ENCODE data around the gene EMC9. TPM values are rescaled to one million over a fixed set of nuclear protein-coding genes. Genes with fewer than 3 reads are reported as not detected.
A peak's percentile ranks its signal among the peaks of the same experiment; 100 is the strongest.

The EMC9 gene
- total and polyA plus RNA-seq, 8 donors = 13.5 to 24.3 (median 22.5) TPM

DNA sequence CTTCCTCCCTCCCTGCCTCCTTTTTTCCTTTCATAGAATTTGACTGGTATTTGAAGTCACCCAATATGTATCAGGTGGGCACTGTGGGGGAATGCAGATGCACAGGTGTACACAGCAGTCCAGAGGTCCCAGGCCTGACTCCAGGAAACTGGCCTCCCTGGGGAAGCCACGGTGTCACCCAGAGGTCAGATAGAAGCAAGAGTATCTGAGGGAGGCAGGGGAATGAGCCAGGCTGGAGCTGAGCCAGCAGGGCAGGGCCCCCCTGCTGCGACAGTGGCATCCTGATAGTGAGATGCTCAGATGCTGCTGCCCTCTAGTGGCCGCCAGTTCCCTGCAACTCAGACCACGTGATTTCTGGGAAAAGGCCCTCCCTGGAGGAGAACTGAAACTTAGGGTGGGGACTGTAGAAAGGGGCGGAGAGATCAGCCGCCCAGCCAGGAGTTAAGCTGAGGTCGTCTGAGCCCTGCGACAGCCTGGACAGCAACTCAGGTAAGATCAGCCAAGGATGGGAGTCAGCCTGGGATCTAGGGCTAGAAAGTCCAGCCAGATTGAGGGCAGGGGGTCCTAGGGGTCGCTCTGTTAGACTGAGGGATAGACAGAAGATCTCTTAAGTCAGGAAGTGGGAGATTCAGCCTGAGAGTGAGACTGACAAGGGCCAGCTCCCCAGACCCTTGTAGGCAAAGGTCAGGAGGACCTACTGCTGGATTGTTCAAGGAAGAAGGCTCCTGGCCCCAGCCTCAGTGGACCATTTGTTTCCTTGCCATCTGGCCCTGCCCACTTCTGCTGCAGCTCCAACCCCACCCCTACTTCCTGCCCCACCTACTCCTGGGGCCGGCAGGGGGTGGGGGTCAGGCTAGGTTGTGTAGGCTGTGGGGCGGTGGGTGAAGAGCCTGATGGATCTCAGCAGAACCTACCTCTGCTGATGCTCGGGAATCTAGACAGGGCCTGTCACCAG is 19.7 kb upstream of the EMC9 start, which contains the start of gene IRF9:
IRF9 (plus strand) TSS at position 416 of the 955 bp plus-strand sequence. CDS start 880 bp downstream, outside the sequence.
- Histone ChIP-seq H3K27ac (peak within 1 kb of the TSS; percentile 93 to 96), H3K27me3 (no peaks in the 10 kb centered on the region), H3K4me3 (peak within 1 kb of the TSS; percentile 80 to 87), H3K9me3 (no peaks in the 10 kb centered on the region), H3K36me3 (peaks cover 0 to 86% of the 10 kb centered on the region in 2 donors), H3K4me1 (peaks cover 14 to 51% of the 10 kb centered on the region in 2 donors)
- TF ChIP-seq, protein P1, sequence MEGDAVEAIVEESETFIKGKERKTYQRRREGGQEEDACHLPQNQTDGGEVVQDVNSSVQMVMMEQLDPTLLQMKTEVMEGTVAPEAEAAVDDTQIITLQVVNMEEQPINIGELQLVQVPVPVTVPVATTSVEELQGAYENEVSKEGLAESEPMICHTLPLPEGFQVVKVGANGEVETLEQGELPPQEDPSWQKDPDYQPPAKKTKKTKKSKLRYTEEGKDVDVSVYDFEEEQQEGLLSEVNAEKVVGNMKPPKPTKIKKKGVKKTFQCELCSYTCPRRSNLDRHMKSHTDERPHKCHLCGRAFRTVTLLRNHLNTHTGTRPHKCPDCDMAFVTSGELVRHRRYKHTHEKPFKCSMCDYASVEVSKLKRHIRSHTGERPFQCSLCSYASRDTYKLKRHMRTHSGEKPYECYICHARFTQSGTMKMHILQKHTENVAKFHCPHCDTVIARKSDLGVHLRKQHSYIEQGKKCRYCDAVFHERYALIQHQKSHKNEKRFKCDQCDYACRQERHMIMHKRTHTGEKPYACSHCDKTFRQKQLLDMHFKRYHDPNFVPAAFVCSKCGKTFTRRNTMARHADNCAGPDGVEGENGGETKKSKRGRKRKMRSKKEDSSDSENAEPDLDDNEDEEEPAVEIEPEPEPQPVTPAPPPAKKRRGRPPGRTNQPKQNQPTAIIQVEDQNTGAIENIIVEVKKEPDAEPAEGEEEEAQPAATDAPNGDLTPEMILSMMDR (IDR thresholded peaks at IDR 0.05) = peak; percentile 94 to 96
- ATAC-seq = peak; percentile 96
- intact Hi-C loops (cut with DNase I) = no loop called here
- peak; percentile 91 to 95 (median 94) for DNase-seq

DNA sequence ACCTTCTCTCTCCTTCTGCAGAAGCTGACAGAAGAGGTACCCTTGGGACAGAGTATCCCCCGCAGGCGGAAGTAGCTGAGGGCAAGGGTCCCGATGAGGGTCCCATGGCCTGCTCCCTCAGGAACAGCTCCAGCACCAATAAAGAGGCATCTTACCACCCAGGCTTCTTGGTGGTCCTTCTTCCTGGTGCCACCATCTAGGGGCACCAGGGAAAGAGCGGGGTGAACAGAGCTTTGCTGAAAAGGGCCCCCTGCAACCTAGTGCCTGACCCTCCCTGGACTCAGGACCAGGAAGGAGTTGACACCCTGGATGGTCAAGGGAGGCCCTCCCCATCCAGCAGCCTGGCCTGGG is 19.1 kb upstream of the EMC9 start:
- Histone ChIP-seq H3K27ac (peak overlapping the region; percentile 93 to 96), H3K36me3 (peaks cover 0 to 86% of the 10 kb centered on the region in 2 donors), H3K9me3 (no peaks in the 10 kb centered on the region), H3K27me3 (no peaks in the 10 kb centered on the region), H3K4me3 (no peak overlapping the region), H3K4me1 (peaks cover 14 to 45% of the 10 kb centered on the region in 2 donors)
- no peak for DNase-seq
- intact Hi-C loops (cut with DNase I) = no loop called here
- ATAC-seq = no peak
- TF ChIP-seq, protein P1 (IDR thresholded peaks at IDR 0.05) = no peak

DNA sequence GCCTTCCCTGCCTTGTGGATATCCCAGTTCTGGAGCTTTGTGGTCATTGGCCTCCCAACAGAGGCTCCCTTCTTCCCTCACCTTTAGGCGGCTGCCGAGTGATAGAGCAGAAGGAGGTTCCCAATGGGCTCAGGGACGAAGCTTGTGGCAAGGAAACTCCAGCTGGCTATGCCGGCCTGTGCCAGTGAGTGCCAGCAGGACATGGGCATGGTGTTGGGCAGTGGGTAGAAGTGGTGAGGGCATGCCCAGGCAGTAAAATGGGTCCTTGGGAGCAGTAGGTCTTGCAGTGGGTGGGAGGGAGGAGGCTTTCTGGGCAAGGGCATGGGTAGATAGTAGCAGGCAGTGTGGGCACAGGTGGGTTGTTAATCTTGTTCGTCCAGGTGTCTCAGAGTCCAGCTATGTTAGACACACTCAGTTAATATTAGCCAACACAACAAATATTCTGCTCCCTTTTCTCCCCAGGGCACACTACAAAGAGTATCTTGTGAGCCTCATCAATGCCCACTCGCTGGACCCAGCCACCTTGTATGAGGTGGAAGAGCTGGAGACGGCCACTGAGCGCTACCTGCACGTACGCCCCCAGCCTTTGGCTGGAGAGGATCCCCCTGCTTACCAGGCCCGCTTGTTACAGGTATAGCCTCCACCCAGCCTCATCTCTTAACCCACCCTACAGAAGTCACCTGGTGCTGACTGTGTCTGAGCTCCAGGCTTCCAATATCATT is 18.5 kb upstream of the EMC9 start:
- DNase-seq (peak in 1 of 4 donors; percentile 59), ATAC-seq (no peak)
- Histone ChIP-seq H3K4me1 (peaks cover 14 to 40% of the 10 kb centered on the region in 2 donors), H3K36me3 (peaks cover 0 to 86% of the 10 kb centered on the region in 2 donors), H3K27me3 (no peaks in the 10 kb centered on the region), H3K9me3 (no peaks in the 10 kb centered on the region), H3K27ac (peak overlapping the region in 1 of 2 donors; percentile 96), H3K4me3 (no peak overlapping the region)
- TF ChIP-seq, protein P1 (IDR thresholded peaks at IDR 0.05) = no peak
- intact Hi-C loops (cut with DNase I) = no loop called here

DNA sequence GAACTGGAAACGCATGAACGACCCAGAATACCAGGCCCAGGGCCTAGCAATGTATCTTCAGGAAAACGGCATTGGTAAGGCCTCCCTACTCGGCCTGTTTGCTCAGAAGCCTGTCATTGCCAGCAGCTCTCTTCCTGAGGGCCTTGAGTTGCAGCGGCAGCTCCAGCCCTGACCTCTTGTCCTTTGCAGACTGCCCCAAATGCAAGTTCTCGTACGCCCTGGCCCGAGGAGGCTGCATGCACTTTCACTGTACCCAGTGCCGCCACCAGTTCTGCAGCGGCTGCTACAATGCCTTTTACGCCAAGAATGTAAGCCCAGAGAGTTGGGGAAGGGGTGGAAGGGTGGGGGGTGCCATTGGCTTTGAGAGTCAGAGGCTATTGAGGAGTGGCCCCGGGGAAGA is 15.9 kb upstream of the EMC9 start:
- no peak for ATAC-seq

More for the DNA sequence above, 15.9 kb upstream of the EMC9 start:
- TF ChIP-seq, protein P1 (IDR thresholded peaks at IDR 0.05) = no peak
- Histone ChIP-seq H3K4me3 (no peak overlapping the region), H3K9me3 (no peaks in the 10 kb centered on the region), H3K27me3 (no peaks in the 10 kb centered on the region), H3K27ac (no peak overlapping the region), H3K4me1 (peaks cover 6 to 15% of the 10 kb centered on the region in 2 donors), H3K36me3 (peaks cover 0 to 86% of the 10 kb centered on the region in 2 donors)
- peak in 1 of 4 donors; percentile 51 for DNase-seq
- intact Hi-C loops (cut with DNase I) = no loop called here
